SW480 (cell line): ENCODE measurements around the gene SH3GL2.

Experiments used
- DNase-seq: peaks from one replicate; pipeline ENCODE4 v3.0.0-alpha.2; 2016; ENCODE audit warnings: low spot score

The SH3GL2 gene

GRCh38 chr9:17658237-17658636 lies 79.4 kb downstream of the SH3GL2 start:
- no peak for DNase-seq

GRCh38 chr9:17660158-17660557 lies 81.3 kb downstream of the SH3GL2 start:
- no peak for DNase-seq

GRCh38 chr9:17665450-17665849 lies 86.6 kb downstream of the SH3GL2 start:
- no peak for DNase-seq

GRCh38 chr9:17669206-17669605 lies 90.3 kb downstream of the SH3GL2 start:
- no peak for DNase-seq

GRCh38 chr9:17682684-17683083 lies 103.8 kb downstream of the SH3GL2 start:
- DNase-seq, result no peak

GRCh38 chr9:17688834-17689233 lies 110.0 kb downstream of the SH3GL2 start:
- no peak for DNase-seq

- DNase-seq, result no peak
Measured at GRCh38 chr9:17694336-17694735, 115.5 kb downstream of the SH3GL2 start.

GRCh38 chr9:17695482-17695881 lies 116.6 kb downstream of the SH3GL2 start:
- no peak for DNase-seq

GRCh38 chr9:17699615-17700330 lies 120.9 kb downstream of the SH3GL2 start:
- DNase-seq, result no peak

GRCh38 chr9:17706347-17706746 lies 127.5 kb downstream of the SH3GL2 start:
- no peak for DNase-seq

GRCh38 chr9:17719053-17719452 lies 140.2 kb downstream of the SH3GL2 start:
- no peak for DNase-seq

- no peak for DNase-seq
Measured at GRCh38 chr9:17721954-17722353, 143.1 kb downstream of the SH3GL2 start.

GRCh38 chr9:17723656-17724055 lies 144.8 kb downstream of the SH3GL2 start:
- no peak for DNase-seq

GRCh38 chr9:17725399-17726010 lies 146.6 kb downstream of the SH3GL2 start:
- DNase-seq, result no peak

- no peak for DNase-seq
Measured at GRCh38 chr9:17726298-17726697, 147.4 kb downstream of the SH3GL2 start.

- no peak for DNase-seq
Measured at GRCh38 chr9:17730899-17731298, 152.0 kb downstream of the SH3GL2 start.

GRCh38 chr9:17731308-17731707 lies 152.4 kb downstream of the SH3GL2 start:
- no peak for DNase-seq

GRCh38 chr9:17734674-17735073 lies 155.8 kb downstream of the SH3GL2 start:
- DNase-seq, result no peak

GRCh38 chr9:17735859-17736258 lies 157.0 kb downstream of the SH3GL2 start:
- no peak for DNase-seq

- no peak for DNase-seq
Measured at GRCh38 chr9:17739022-17739421, 160.2 kb downstream of the SH3GL2 start.

GRCh38 chr9:17739736-17740135 lies 160.9 kb downstream of the SH3GL2 start:
- DNase-seq, result no peak

- DNase-seq, result peak; percentile 8
Measured at GRCh38 chr9:17742067-17742466, 163.2 kb downstream of the SH3GL2 start.

- DNase-seq, result no peak
Measured at GRCh38 chr9:17744786-17745185, 165.9 kb downstream of the SH3GL2 start.

GRCh38 chr9:17750269-17750668 lies 171.4 kb downstream of the SH3GL2 start:
- DNase-seq, result no peak
